22Rv1 (cell line): ENCODE results near the gene HRAS.

ENCODE experiments used
- H3K27ac ChIP-seq: fragments of 450-650 bp; 2 replicates; pipeline ENCODE4 v1.5.1; 2017
- ZFX ChIP-seq: fragments of 450-650 bp; IDR thresholded peaks from 2 replicates; pipeline ENCODE4 v1.6.1; 2017; ENCODE audit warnings: antibody characterized with exemption, borderline replicate concordance
- TF ChIP-seq, protein P1 (sequence below): fragments of 450-650 bp; IDR thresholded peaks from 2 replicates; pipeline ENCODE4 v1.5.1; 2017; ENCODE audit warnings: mild to moderate bottlenecking

The HRAS gene

GRCh38 chr11:516400-516799 is 19.0 kb downstream of the HRAS start:
- no peak overlapping the region for H3K27ac ChIP-seq
- TF ChIP-seq, protein P1, sequence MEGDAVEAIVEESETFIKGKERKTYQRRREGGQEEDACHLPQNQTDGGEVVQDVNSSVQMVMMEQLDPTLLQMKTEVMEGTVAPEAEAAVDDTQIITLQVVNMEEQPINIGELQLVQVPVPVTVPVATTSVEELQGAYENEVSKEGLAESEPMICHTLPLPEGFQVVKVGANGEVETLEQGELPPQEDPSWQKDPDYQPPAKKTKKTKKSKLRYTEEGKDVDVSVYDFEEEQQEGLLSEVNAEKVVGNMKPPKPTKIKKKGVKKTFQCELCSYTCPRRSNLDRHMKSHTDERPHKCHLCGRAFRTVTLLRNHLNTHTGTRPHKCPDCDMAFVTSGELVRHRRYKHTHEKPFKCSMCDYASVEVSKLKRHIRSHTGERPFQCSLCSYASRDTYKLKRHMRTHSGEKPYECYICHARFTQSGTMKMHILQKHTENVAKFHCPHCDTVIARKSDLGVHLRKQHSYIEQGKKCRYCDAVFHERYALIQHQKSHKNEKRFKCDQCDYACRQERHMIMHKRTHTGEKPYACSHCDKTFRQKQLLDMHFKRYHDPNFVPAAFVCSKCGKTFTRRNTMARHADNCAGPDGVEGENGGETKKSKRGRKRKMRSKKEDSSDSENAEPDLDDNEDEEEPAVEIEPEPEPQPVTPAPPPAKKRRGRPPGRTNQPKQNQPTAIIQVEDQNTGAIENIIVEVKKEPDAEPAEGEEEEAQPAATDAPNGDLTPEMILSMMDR = no peak
- TF ChIP-seq ZFX = no peak

DNA sequence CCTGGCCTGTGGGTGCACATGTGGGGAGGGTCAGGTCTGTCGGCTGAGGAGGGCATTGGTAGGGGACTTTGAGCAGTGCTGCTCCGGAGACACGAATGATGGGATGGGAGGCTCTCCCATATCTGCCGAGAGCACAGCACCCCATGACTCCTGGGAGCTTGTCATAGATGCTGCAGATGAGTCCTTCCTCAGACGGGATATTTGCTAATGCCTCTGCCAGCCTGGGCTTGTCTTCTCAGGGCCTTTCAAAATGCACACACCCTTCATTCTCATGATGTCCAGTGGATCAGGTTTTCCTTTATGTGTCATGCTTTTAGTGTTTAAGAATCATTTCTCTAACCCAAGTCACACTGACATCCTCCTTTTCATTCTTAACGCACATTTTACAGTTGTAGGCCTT is 20.2 kb downstream of the HRAS start:
- H3K27ac ChIP-seq = no peak overlapping the region
- TF ChIP-seq ZFX = no peak
- TF ChIP-seq, protein P1 = no peak

- H3K27ac ChIP-seq = no peak overlapping the region
- no peak for TF ChIP-seq ZFX
- TF ChIP-seq, protein P1 = no peak
Observed at GRCh38 chr11:514606-515005, 20.8 kb downstream of the HRAS start.

DNA sequence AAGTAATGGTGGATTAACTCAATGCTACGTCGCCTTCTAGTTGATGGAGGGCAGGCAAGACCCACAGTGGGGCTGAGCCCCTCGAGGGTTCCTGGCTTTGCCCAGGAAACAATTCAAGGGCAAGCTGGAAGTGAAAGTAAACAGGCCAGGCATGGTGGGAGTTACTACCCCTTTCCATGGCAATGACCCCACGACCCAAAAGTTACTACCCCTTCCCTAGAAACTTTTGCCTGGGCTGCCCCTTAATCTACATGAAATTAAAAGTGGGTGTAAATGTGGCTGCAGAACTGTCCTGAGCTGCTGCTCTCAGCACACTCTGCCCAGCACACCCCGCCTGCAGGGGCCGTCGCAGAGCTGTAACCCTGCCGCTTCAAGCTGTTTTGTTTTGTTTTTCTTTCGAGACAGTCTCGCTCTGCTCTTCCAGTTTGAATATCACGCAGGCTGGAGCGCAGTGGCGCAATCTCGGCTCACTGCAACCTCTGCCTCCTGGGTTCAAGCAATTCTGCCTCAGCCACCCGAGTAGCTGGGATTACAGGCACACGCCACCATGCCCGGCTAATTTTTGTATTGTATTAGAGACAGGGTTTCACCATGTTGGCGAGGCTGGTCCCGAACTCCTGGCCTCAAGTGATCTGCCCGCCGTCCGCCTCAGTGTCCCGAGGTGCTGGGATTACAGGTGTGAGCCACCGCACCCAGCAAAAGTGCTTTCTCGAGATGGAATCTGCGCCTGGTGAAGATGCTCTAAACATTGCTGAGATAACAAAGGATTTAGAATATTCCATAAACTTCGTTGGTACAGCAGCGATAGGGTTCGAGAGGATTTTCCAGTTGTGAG is 22.4 kb downstream of the HRAS start:
- TF ChIP-seq, protein P1 = no peak
- no peak for TF ChIP-seq ZFX

GRCh38 chr11:508956-509355 is 26.4 kb downstream of the HRAS start:
- H3K27ac ChIP-seq = no peak overlapping the region

More for the DNA sequence above, 22.4 kb downstream of the HRAS start:
- no peak overlapping the region for H3K27ac ChIP-seq

GRCh38 chr11:507727-508515 is 27.5 kb downstream of the HRAS start:
- H3K27ac ChIP-seq = peak overlapping the region; percentile 98
- TF ChIP-seq, protein P1 = no peak
- TF ChIP-seq ZFX = no peak

More at GRCh38 chr11:508956-509355, 26.4 kb downstream of the HRAS start:
- TF ChIP-seq, protein P1 = no peak
- no peak for TF ChIP-seq ZFX
